Liver (tissue), 3 donors: ENCODE data around the gene EXOC6.

ENCODE experiments used
- ATF3 ChIP-seq: IDR thresholded peaks from 2 replicates; pipeline ENCODE4 v1.6.1; 2016; ENCODE audit warnings: antibody characterized with exemption
- EGR1 ChIP-seq, 2 donors: IDR thresholded peaks; 2 replicates each; pipeline ENCODE4 v1.6.1; 2016 to 2018; ENCODE audit warnings: antibody characterized with exemption in 2 of 2, low read depth in 2 of 2
- GABPA ChIP-seq, 2 donors: IDR thresholded peaks in 1 of 2; conservative IDR thresholded peaks in 1 of 2; 2 replicates each; pipeline ENCODE4 v1.6.1; 2016; ENCODE audit warnings: antibody characterized with exemption in 2 of 2, mild to moderate bottlenecking in 1 of 2, moderate library complexity in 1 of 2
- JUND ChIP-seq, 2 donors: IDR thresholded peaks; 2 replicates each; pipeline ENCODE4 v1.6.1; 2016; ENCODE audit warnings: antibody characterized with exemption in 2 of 2
- MAX ChIP-seq: IDR thresholded peaks from 2 replicates; pipeline ENCODE4 v1.6.1; 2016; ENCODE audit warnings: antibody characterized with exemption
- RAD21 ChIP-seq, 2 donors: IDR thresholded peaks; 2 replicates each; pipeline ENCODE4 v1.6.1; 2016; ENCODE audit warnings: antibody characterized with exemption in 2 of 2, mild to moderate bottlenecking in 2 of 2
- SP1 ChIP-seq: IDR thresholded peaks from 2 replicates; pipeline ENCODE4 v1.6.1; 2018; ENCODE audit warnings: antibody characterized with exemption, mild to moderate bottlenecking
- TAF1 ChIP-seq: conservative IDR thresholded peaks from 2 replicates; pipeline ENCODE4 v1.6.1; 2016; ENCODE audit warnings: antibody characterized with exemption, mild to moderate bottlenecking
- YY1 ChIP-seq: IDR thresholded peaks from 2 replicates; pipeline ENCODE4 v1.6.1; 2016; ENCODE audit warnings: antibody characterized with exemption, mild to moderate bottlenecking
- TF ChIP-seq, protein P1 (sequence below): fragments of 150-350 bp; IDR thresholded peaks from 2 replicates; pipeline ENCODE4 v1.5.1; 2017; ENCODE audit warnings: improper control_type of control experiment, low read depth, low read length; ENCODE audit not compliant: missing input control
- TF ChIP-seq, protein P2 (sequence below): IDR thresholded peaks from 2 replicates; pipeline ENCODE4 v1.6.1; 2016; ENCODE audit warnings: antibody characterized with exemption, mild to moderate bottlenecking
- donor health status: healthy.
- donor health status: healthy.

- TF ChIP-seq, protein P1, sequence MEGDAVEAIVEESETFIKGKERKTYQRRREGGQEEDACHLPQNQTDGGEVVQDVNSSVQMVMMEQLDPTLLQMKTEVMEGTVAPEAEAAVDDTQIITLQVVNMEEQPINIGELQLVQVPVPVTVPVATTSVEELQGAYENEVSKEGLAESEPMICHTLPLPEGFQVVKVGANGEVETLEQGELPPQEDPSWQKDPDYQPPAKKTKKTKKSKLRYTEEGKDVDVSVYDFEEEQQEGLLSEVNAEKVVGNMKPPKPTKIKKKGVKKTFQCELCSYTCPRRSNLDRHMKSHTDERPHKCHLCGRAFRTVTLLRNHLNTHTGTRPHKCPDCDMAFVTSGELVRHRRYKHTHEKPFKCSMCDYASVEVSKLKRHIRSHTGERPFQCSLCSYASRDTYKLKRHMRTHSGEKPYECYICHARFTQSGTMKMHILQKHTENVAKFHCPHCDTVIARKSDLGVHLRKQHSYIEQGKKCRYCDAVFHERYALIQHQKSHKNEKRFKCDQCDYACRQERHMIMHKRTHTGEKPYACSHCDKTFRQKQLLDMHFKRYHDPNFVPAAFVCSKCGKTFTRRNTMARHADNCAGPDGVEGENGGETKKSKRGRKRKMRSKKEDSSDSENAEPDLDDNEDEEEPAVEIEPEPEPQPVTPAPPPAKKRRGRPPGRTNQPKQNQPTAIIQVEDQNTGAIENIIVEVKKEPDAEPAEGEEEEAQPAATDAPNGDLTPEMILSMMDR, result no peak
- TF ChIP-seq RAD21 (IDR thresholded peaks at IDR 0.05), result no peak
- TF ChIP-seq, protein P2, sequence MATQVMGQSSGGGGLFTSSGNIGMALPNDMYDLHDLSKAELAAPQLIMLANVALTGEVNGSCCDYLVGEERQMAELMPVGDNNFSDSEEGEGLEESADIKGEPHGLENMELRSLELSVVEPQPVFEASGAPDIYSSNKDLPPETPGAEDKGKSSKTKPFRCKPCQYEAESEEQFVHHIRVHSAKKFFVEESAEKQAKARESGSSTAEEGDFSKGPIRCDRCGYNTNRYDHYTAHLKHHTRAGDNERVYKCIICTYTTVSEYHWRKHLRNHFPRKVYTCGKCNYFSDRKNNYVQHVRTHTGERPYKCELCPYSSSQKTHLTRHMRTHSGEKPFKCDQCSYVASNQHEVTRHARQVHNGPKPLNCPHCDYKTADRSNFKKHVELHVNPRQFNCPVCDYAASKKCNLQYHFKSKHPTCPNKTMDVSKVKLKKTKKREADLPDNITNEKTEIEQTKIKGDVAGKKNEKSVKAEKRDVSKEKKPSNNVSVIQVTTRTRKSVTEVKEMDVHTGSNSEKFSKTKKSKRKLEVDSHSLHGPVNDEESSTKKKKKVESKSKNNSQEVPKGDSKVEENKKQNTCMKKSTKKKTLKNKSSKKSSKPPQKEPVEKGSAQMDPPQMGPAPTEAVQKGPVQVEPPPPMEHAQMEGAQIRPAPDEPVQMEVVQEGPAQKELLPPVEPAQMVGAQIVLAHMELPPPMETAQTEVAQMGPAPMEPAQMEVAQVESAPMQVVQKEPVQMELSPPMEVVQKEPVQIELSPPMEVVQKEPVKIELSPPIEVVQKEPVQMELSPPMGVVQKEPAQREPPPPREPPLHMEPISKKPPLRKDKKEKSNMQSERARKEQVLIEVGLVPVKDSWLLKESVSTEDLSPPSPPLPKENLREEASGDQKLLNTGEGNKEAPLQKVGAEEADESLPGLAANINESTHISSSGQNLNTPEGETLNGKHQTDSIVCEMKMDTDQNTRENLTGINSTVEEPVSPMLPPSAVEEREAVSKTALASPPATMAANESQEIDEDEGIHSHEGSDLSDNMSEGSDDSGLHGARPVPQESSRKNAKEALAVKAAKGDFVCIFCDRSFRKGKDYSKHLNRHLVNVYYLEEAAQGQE, result no peak
- TF ChIP-seq GABPA (IDR thresholded peaks at IDR 0.05 in 1 of 2, conservative IDR thresholded peaks at IDR 0.05 in 1 of 2), result no peak
- no peak for TF ChIP-seq YY1
- no peak for TF ChIP-seq ATF3
- no peak for TF ChIP-seq SP1
- no peak for TF ChIP-seq TAF1
- TF ChIP-seq EGR1 (IDR thresholded peaks at IDR 0.05; ENCODE audit: low read depth in 2 of 2), result no peak
- TF ChIP-seq MAX, result no peak
- TF ChIP-seq JUND (IDR thresholded peaks at IDR 0.05), result no peak
Observed at GRCh38 chr10:92897916-92898315, 49.6 kb downstream of the EXOC6 start.
